HUES64 (cell line): ENCODE results near the gene JADE2.
"Not testable (repeated sequence)": the region's sequence is repeated elsewhere in the genome, so short reads cannot be mapped to it uniquely, and the experiment has no call there.

Source experiments
- H3K27ac ChIP-seq: 2 replicates; pipeline ENCODE4 v1.7.0; 2013; ENCODE audit warnings: low read depth, low read length, inconsistent platforms
- H3K27me3 ChIP-seq: 2 replicates; pipeline ENCODE4 v1.6.1; 2013; ENCODE audit warnings: mild to moderate bottlenecking, low read length; ENCODE audit not compliant: insufficient read depth
- H3K36me3 ChIP-seq: 2 replicates; pipeline ENCODE4 v1.6.1; 2013; ENCODE audit warnings: mild to moderate bottlenecking, low read length; ENCODE audit not compliant: insufficient read depth
- H3K4me1 ChIP-seq: 2 replicates; pipeline ENCODE4 v1.6.1; 2013; ENCODE audit warnings: mild to moderate bottlenecking, low read length, moderate library complexity; ENCODE audit not compliant: insufficient read depth
- H3K4me3 ChIP-seq: 2 replicates; pipeline ENCODE4 v1.5.1; 2013; ENCODE audit warnings: mild to moderate bottlenecking, low read length, moderate library complexity
- H3K9ac ChIP-seq: 2 replicates; pipeline ENCODE4 v1.6.1; 2013; ENCODE audit warnings: mild to moderate bottlenecking, low read depth, low read length
- H3K9me3 ChIP-seq: 2 replicates; pipeline ENCODE4 v1.6.1; 2013; ENCODE audit warnings: low read depth, low read length; ENCODE audit not compliant: insufficient read depth
- WGBS: fragments of 150-250, 120-280 bp; methylation state at CpG from one replicate; pipeline ENCODE4 v1.1.7; 2013; ENCODE audit warnings: missing lambda C conversion rate; 5-methylcytosine and 5-hydroxymethylcytosine counted together

Gene JADE2

GRCh38 chr5:134499905-134500304, 25.6 kb upstream of the JADE2 start:
- not testable (repeated sequence) for H3K27me3 ChIP-seq, H3K36me3 ChIP-seq, H3K4me3 ChIP-seq, H3K9me3 ChIP-seq, H3K9ac ChIP-seq, H3K27ac ChIP-seq
- H3K4me1 ChIP-seq, result peaks cover 18% of the 10 kb centered on the region; the same call in 1 of the 2 replicates
- 95% methylated on average over 5 of the region's 6 CpGs for WGBS

GRCh38 chr5:134500699-134501430, 24.6 kb upstream of the JADE2 start:
- no peak overlapping the region for H3K4me3 ChIP-seq
- H3K9me3 ChIP-seq, result no peaks in the 10 kb centered on the region
- WGBS, result 96% methylated on average over 16 of the region's 17 CpGs
- no peak overlapping the region for H3K27ac ChIP-seq
- no peak overlapping the region for H3K9ac ChIP-seq
- no peaks in the 10 kb centered on the region for H3K27me3 ChIP-seq
- no peaks in the 10 kb centered on the region for H3K36me3 ChIP-seq
- H3K4me1 ChIP-seq, result peaks cover 19% of the 10 kb centered on the region

GRCh38 chr5:134502259-134502658, 23.2 kb upstream of the JADE2 start:
- 96% methylated on average over 2 of the region's 2 CpGs for WGBS
- Histone ChIP-seq H3K4me3 (no peak overlapping the region), H3K27ac (no peak overlapping the region), H3K36me3 (no peaks in the 10 kb centered on the region), H3K9me3 (no peaks in the 10 kb centered on the region), H3K9ac (no peak overlapping the region), H3K27me3 (no peaks in the 10 kb centered on the region), H3K4me1 (peaks cover 31% of the 10 kb centered on the region)

- H3K9me3 ChIP-seq, result no peaks in the 10 kb centered on the region
- H3K4me3 ChIP-seq, result no peak overlapping the region
- no peaks in the 10 kb centered on the region for H3K36me3 ChIP-seq
- peaks cover 31% of the 10 kb centered on the region for H3K4me1 ChIP-seq
- no peaks in the 10 kb centered on the region for H3K27me3 ChIP-seq
- no peak overlapping the region; the same call in 1 of the 2 replicates for H3K9ac ChIP-seq
- H3K27ac ChIP-seq, result peak overlapping the region; percentile 58
- 61% methylated on average over 11 of the region's 11 CpGs for WGBS
These were observed 22.2 kb upstream of the JADE2 start for GRCh38 chr5:134503088-134503936.

GRCh38 chr5:134503937-134504437, 21.5 kb upstream of the JADE2 start:
- no peaks in the 10 kb centered on the region for H3K9me3 ChIP-seq
- H3K27ac ChIP-seq, result peak overlapping the region; percentile 58
- H3K4me1 ChIP-seq, result peaks cover 34% of the 10 kb centered on the region
- no peak overlapping the region; the same call in 1 of the 2 replicates for H3K9ac ChIP-seq
- 85% methylated on average over 3 of the region's 3 CpGs for WGBS
- H3K36me3 ChIP-seq, result no peaks in the 10 kb centered on the region
- H3K27me3 ChIP-seq, result no peaks in the 10 kb centered on the region
- H3K4me3 ChIP-seq, result no peak overlapping the region

GRCh38 chr5:134504629-134505300, 20.7 kb upstream of the JADE2 start:
- WGBS, result 93% methylated on average over 12 of the region's 12 CpGs
- no peaks in the 10 kb centered on the region for H3K36me3 ChIP-seq
- H3K27me3 ChIP-seq, result no peaks in the 10 kb centered on the region
- peaks cover 39% of the 10 kb centered on the region for H3K4me1 ChIP-seq
- no peak overlapping the region for H3K4me3 ChIP-seq
- no peak overlapping the region for H3K27ac ChIP-seq
- no peaks in the 10 kb centered on the region for H3K9me3 ChIP-seq
- H3K9ac ChIP-seq, result no peak overlapping the region; the same call in 1 of the 2 replicates

GRCh38 chr5:134506054-134507039, 19.1 kb upstream of the JADE2 start:
- H3K9ac ChIP-seq, result no peak overlapping the region
- H3K9me3 ChIP-seq, result no peaks in the 10 kb centered on the region
- no peak overlapping the region; the same call in 1 of the 2 replicates for H3K27ac ChIP-seq
- H3K4me3 ChIP-seq, result no peak overlapping the region
- H3K4me1 ChIP-seq, result peaks cover 49% of the 10 kb centered on the region
- 50% methylated on average over 10 of the region's 10 CpGs for WGBS
- H3K27me3 ChIP-seq, result no peaks in the 10 kb centered on the region
- no peaks in the 10 kb centered on the region for H3K36me3 ChIP-seq

- no peaks in the 10 kb centered on the region for H3K36me3 ChIP-seq
- H3K27me3 ChIP-seq, result no peaks in the 10 kb centered on the region
- peaks cover 61% of the 10 kb centered on the region for H3K4me1 ChIP-seq
- no peak overlapping the region for H3K4me3 ChIP-seq
- H3K9me3 ChIP-seq, result no peaks in the 10 kb centered on the region
- no peak overlapping the region for H3K27ac ChIP-seq
- H3K9ac ChIP-seq, result no peak overlapping the region
- WGBS, result 89% methylated on average over 6 of the region's 6 CpGs
These were observed 18.0 kb upstream of the JADE2 start for GRCh38 chr5:134507452-134507851.

GRCh38 chr5:134508521-134509195, 16.8 kb upstream of the JADE2 start:
- H3K27me3 ChIP-seq, result no peaks in the 10 kb centered on the region
- H3K9me3 ChIP-seq, result no peaks in the 10 kb centered on the region
- WGBS, result 92% methylated on average over 8 of the region's 8 CpGs
- H3K4me1 ChIP-seq, result peaks cover 56% of the 10 kb centered on the region
- no peak overlapping the region; the same call in 1 of the 2 replicates for H3K27ac ChIP-seq
- H3K4me3 ChIP-seq, result no peak overlapping the region
- H3K36me3 ChIP-seq, result no peaks in the 10 kb centered on the region
- H3K9ac ChIP-seq, result no peak overlapping the region
